GM12892 (cell line): ENCODE results near the gene FAM184B.

Experiments
- POLR2A ChIP-seq: IDR thresholded peaks from 2 replicates; pipeline ENCODE4 v1.6.1; 2011; ENCODE audit warnings: low read depth, low read length, control low read depth
- POLR2AphosphoS5 ChIP-seq: IDR thresholded peaks from 2 replicates; pipeline ENCODE4 v1.6.1; 2011; ENCODE audit warnings: low read depth, low read length, control low read depth
- TAF1 ChIP-seq: IDR thresholded peaks from 2 replicates; pipeline ENCODE4 v1.6.1; 2011; ENCODE audit warnings: low read depth, mild to moderate bottlenecking, control low read depth, low read length, borderline replicate concordance

- no peak for TF ChIP-seq POLR2A
- TF ChIP-seq POLR2AphosphoS5 = no peak
- TF ChIP-seq TAF1 = no peak
These were observed at the start of gene FAM184B for GRCh38 chr4:17781300-17782287.
